Thyroid gland (tissue), 4 donors: ENCODE measurements around the gene MARCO.

Source experiments
- CTCF ChIP-seq, 6 experiments: fragments of 200-600 bp in 3 of 6; fragments of 450-650 bp in 3 of 6; sonication (generic) in 3 of 6; IDR thresholded peaks; one replicate each; pipeline ENCODE4 v1.5.1; 2016 to 2019; ENCODE audit warnings: antibody characterized with exemption in 6 of 6, mild to moderate bottlenecking in 2 of 6, inconsistent platforms in 1 of 6, moderate library complexity in 1 of 6
- POLR2A ChIP-seq, 2 donors: fragments of 450-650 bp; IDR thresholded peaks; one replicate each; pipeline ENCODE4 v1.6.1; 2017; ENCODE audit warnings: antibody characterized with exemption in 2 of 2, mild to moderate bottlenecking in 2 of 2, moderate library complexity in 1 of 2

DNA sequence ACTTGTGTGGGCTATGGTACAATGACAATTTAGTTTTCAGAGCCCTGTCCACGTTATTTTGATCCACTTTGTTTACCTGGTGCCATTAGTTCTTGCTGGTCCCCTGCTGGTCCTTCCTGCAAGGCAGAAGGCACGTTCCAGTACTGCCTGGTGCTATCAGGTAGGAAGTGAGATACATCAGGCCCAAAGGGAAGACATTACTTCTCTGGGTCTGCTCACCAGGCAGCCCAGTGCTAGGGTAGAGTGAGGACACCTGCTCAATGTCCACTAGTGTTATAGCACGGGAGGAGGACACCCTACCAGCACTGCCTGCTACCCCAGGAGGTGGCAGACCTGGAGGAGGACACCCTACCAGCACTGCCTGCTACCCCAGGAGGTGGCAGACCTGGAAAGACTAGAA is 23.7 kb downstream of the MARCO start:
- no peak for TF ChIP-seq POLR2A (IDR thresholded peaks at IDR 0.05)
- TF ChIP-seq CTCF (IDR thresholded peaks at IDR 0.05): no peak
